HG03039 (cell line): ENCODE results near the gene SLC25A45.

Experiments used
- ATAC-seq: cut with Tn5 transposase; IDR thresholded peaks from one replicate; pipeline ENCODE4 v1.9.1; 2021; ENCODE audit warnings: mild to moderate bottlenecking, moderate library complexity; ENCODE audit not compliant: unreplicated experiment

Gene SLC25A45, protein sequence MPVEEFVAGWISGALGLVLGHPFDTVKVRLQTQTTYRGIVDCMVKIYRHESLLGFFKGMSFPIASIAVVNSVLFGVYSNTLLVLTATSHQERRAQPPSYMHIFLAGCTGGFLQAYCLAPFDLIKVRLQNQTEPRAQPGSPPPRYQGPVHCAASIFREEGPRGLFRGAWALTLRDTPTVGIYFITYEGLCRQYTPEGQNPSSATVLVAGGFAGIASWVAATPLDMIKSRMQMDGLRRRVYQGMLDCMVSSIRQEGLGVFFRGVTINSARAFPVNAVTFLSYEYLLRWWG

DNA sequence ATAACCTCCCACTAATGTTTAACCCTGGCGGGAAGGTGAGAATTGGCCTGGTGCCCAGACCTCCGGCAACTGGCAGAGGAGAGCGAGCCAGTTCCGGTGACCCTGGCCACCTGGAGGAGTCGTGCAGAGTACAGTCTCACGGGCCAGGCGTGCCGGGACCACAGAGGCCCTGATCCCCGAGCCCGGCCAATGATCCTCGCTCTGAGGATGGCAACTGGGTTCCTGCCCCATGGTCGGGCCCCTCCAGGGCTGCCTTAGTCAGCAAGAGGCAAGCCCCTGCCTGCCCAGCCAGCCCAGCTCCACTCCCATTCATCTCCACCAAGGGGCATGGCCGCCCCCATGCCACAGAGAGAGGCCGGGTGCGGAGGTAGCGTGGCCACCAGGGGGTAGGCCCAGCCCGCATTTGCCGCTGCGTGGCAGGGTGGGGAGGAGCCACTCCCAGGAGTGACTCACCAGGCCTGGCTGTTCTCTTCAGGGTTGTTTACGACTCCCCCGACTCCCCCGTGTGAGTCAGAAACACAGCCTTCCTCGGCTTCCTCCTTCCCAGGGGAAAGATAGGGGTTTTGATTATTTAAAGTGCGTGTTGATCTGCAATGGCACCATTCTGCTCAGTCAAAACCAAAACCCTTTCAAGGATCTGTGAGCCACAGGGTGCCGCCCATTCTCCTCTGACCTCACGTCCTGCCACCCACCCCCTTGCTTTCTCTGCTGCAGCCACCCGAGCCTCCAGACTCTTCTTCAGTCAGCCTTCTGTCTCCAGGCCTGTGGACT, at the start of gene SLC25A45:
Gene SLC25A45, minus strand, starts transcription at position 614 of the 771 bp plus-strand sequence. CDS start 695 bp downstream, outside the sequence.
- peak; percentile 52 for ATAC-seq

DNA sequence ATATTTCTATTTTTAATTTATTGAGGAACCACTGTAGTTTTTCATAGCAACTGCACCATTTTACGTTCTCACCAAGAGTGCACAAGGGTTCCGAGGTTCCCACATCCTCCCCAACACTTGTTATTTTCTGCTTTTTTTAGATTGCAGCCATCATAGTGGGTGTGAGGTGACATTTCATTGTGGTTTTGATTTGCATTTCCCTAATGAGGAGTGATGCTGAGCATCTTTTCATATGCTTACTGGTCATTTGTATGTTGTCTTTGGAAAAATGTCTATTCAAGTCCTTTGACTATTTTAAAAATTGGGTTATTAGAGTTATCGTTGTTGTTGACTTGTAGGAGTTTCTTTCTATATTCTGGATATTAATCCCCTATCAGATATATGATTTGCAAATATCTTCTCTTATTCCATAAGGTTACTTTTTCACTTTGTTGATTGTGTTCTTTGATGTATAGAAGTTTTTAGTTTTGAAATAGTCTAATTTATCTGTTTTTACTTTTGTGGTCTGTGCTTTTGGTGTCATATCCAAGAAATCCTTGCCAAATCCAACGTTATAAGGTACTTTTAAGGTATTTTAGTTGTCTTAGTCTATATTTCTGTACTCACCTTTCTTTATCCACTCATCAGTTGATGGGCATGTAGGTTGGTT, 49.1 kb upstream of the SLC25A45 start:
- ATAC-seq: no peak

DNA sequence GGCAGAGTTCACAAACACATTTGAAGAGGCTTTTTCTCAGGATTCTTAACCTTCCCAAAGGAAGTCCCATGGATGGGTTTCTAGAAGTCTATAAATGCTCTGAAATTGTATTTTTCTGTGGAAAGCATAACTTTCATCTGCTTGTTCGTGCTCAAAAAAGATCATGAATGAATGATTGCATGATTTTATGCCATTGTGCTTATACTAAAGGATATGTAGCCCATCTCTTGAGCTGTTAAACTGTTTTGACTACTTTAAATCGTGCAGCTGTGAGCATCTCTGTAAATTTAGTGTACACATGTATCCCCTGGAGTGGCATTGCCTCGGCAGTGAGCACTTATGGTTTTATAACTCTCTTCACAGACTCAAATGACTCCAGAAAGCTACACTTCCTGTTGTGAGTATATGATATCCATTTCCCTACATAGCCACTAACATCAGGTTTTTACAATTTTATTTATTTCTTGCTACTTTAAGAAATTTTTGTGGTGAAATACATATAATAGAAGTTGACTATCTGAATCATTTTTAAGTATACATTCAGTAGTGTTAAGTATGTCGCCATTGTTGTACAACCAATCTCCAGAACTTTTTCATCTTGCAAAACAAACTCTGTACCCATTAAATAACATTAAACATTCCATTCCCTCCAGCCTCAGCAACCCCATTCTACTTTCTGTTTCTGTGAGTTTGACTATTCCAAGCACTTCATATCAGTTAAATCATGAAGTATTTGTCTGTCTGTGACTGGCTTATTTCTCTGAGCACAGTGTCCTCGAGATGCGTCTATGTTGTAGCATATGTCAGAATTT, 48.2 kb upstream of the SLC25A45 start:
- no peak for ATAC-seq

DNA sequence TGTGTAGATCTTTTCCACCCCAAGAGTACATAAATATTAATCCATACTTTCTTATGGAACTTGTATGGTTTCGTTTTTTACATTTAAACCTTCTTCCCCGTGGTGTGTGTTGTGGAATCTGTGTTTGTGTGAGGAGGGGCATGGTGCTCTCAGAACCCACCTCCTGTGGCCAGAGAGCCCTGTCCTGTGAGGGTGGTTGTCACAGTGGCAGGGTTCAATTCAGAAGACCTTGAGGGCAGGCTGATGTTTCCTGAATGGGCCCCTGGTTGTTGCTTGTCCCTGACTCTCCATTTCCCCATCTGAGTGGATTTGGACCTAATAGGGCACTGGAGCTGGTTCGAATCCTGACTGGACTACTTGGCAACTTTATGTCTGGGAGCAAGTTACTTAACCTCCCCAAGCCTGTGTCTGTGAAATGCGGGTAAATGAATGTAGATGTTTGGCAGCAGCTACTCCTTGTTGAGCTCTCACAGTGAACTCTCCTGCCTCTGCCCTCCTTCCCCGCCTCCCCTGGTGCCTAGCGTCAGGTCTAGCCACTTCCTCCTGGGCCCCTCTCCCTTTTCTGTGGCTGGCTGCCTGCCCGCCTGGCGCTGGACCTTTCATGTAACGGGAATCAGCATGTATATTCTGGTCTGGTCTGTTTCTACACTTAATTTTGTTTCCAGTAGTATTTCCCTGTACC, 47.4 kb upstream of the SLC25A45 start:
- no peak for ATAC-seq

DNA sequence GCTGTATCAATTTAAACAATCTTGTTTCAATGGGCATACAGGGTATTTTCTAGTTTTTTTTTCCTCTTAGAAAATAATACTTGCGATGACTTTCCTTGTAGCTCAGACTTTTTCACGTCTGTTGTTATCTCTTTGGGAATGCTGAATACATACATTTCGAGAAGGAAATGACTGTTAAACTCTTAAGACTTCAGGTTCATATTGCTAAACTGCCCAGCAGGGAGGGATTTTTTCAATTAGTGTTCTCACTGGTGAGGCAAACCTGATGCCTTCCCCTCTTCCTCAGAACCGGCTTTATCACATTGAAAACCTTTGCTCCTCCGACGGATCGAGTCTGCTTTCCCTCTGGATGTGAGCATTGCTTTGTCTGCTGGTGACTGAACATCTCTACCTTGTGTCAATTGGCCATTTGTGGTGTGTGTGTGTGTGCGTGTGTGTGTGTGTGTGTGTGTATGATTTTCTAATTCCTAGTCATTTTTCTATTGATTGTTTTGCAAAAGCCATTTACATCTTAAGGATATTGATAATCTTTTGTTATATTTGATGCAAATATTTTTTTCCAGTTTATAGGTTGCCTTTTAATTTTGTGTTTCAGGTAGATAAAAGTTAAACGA, 46.7 kb upstream of the SLC25A45 start:
- ATAC-seq: no peak

DNA sequence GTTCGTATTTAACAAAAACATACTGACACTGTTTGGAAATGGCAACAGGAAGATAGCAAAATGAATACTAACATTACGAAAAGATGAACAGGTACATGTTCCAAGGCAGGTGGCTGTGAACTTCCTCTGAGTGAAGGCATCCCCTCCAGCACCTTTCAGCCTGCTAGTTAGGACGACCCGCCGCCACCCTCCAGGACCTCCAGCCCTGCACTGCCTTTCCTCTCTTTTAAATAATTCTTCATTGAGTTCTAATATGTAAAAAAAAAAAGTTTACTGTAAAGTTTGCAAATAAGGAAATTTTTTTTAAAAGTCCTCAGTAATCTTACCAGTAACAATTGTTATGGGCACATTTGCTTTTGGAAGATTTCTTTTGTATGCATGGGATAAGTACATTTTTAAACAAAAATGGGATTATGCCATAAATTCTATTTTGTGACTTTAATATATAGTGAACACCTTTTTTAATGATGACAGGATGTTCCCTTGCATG, 46.2 kb upstream of the SLC25A45 start:
- ATAC-seq: no peak

DNA sequence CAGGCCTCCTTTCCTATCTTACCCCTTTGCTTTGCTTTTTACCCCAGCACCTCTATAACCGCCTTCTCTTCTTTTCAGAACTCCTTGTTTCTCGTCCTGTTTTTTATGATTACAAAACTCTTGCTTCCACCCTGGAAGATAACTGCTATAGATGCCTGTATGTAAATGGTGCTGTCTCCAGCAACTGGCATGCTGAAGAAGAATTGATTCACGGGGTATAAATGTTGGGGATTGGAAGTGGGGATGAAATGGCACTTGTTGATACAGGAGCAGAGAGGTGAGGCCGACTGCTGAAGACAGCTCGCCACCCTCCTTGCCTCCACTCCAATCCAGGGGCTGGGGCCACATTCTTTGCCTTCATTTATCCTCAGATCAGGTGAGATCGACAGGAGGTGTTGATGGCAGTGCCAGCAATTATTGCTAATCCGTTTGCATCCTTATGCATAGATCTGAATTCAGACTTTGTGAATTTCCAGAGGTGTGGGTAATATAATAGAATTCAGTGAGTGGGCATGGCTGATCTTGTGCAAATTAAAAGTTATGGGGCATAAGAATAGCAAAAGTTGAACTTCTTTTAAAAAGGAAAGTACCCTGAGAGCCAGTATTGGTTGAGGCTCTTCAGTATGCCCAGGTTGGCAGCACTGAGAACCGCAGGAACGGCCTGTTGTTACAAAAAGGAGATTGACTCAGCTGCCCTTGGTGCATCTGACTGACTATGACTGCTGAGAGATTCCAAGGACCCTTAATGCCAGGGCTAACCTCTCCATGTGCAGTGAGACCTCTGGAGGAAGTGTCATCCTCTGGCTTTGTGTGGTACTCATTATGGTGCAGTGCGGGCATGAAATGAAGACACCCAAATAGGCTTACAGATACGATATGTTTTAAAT, 45.5 kb upstream of the SLC25A45 start:
- ATAC-seq: no peak

DNA sequence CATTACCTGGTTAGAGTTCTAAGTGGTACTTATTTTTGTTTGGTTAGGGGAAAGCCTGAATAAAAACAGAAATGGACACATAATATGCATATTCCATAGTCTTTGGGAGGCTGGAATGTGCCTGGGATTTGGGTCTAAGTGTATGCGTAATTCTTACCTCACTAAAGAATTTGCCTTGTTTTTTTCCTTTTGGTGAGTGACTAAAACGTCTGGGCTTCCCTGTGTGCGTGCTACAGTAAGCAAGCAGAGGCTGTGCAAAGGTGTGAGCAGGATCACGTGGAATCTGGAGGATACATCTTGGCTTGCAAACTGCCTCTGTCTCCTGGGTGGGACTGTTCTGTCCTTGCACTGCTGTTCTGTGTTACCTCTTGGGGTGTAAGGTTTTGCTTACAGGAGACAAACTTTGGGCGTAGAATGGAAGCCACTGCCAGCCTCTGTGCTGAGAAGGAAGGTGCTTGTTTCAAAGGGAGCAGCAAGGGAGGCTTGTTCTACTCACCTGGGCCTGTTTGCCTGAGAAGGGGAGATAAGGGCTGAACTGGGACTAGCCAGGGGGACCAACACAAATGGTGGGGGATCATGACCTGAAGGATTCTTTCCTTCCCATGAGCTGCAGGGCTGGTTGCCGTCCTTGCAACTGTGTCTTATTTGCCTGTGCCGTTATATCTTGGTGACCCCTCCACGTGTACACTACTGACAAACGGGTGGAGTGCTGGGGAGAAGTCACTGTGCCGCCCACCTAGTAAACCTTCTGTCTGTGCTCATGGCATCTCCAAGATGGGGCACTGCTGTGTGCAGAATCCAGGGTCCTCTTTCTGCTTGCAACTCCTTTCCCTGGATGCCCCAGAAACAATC, 44.6 kb upstream of the SLC25A45 start:
- ATAC-seq: no peak

DNA sequence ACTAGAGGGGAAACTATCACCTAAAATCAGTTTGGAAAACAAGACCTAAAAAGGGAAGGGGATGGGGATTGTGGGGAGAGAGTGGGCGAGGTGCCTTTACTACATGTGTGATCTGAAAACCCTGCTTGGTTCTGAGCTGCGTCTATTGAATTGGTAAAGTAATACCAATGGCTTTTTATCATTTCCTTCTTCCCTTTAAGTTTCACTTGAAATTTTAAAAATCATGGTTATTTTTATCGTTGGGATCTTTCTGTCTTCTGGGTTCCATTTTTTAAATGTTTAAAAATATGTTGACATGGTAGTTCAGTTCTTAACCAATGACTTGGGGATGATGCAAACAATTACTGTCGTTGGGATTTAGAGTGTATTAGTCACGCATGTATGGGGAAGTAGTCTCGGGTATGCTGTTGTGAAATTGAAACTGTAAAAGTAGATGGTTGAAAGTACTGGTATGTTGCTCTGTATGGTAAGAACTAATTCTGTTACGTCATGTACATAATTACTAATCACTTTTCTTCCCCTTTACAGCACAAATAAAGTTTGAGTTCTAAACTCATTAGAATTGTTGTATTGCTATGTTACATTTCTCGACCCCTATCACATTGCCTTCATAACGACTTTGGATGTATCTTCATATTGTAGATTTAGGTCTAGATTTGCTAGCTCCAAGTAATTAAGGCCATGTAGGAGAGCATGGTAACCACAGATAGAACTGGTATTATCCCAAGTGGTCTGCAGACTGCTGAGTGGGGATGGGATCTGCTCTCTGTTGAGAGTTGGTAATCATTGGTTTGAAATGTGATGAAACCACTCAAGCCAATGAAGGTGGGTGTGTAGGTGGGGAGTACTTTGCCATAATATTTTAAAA, 43.8 kb upstream of the SLC25A45 start:
- ATAC-seq: no peak

DNA sequence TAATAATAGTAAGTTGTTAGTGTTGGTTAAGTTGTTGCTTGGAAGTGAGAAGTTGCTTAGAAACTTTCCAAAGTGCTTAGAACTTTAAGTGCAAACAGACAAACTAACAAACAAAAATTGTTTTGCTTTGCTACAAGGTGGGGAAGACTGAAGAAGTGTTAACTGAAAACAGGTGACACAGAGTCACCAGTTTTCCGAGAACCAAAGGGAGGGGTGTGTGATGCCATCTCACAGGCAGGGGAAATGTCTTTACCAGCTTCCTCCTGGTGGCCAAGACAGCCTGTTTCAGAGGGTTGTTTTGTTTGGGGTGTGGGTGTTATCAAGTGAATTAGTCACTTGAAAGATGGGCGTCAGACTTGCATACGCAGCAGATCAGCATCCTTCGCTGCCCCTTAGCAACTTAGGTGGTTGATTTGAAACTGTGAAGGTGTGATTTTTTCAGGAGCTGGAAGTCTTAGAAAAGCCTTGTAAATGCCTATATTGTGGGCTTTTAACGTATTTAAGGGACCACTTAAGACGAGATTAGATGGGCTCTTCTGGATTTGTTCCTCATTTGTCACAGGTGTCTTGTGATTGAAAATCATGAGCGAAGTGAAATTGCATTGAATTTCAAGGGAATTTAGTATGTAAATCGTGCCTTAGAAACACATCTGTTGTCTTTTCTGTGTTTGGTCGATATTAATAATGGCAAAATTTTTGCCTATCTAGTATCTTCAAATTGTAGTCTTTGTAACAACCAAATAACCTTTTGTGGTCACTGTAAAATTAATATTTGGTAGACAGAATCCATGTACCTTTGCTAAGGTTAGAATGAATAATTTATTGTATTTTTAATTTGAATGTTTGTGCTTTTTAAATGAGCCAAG, 42.9 kb upstream of the SLC25A45 start:
- ATAC-seq: no peak

DNA sequence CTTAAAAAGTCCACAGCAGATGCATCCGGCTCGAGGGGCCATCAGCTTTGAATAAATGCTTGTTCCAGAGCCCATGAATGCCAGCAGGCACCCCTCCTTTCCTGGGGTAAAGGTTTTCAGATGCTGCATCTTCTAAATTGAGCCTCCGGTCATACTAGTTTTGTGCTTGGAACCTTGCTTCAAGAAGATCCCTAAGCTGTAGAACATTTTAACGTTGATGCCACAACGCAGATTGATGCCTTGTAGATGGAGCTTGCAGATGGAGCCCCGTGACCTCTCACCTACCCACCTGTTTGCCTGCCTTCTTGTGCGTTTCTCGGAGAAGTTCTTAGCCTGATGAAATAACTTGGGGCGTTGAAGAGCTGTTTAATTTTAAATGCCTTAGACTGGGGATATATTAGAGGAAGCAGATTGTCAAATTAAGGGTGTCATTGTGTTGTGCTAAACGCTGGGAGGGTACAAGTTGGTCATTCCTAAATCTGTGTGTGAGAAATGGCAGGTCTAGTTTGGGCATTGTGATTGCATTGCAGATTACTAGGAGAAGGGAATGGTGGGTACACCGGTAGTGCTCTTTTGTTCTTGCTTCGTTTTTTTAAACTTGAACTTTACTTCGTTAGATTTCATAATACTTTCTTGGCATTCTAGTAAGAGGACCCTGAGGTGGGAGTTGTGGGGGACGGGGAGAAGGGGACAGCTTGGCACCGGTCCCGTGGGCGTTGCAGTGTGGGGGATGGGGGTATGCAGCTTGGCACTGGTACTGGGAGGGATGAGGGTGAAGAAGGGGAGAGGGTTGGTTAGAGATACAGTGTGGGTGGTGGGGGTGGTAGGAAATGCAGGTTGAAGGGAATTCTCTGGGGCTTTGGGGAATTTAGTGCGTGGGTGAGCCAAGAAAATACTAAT, 42.0 kb upstream of the SLC25A45 start:
- no peak for ATAC-seq

DNA sequence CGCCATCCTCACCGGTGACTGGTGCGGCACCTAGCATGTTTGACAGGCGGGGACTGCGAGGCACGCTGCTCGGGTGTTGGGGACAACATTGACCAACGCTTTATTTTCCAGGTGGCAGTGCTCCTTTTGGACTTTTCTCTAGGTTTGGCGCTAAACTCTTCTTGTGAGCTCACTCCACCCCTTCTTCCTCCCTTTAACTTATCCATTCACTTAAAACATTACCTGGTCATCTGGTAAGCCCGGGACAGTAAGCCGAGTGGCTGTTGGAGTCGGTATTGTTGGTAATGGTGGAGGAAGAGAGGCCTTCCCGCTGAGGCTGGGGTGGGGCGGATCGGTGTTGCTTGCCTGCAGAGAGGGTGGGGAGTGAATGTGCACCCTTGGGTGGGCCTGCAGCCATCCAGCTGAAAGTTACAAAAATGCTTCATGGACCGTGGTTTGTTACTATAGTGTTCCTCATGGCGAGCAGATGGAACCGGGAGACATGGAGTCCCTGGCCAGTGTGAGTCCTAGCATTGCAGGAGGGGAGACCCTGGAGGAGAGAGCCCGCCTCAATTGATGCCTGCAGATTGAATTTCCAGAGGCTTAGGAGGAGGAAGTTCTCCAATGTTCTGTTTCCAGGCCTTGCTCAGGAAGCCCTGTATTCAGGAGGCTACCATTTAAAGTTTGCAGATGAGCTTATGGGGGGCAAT, 41.2 kb upstream of the SLC25A45 start:
- ATAC-seq: no peak

DNA sequence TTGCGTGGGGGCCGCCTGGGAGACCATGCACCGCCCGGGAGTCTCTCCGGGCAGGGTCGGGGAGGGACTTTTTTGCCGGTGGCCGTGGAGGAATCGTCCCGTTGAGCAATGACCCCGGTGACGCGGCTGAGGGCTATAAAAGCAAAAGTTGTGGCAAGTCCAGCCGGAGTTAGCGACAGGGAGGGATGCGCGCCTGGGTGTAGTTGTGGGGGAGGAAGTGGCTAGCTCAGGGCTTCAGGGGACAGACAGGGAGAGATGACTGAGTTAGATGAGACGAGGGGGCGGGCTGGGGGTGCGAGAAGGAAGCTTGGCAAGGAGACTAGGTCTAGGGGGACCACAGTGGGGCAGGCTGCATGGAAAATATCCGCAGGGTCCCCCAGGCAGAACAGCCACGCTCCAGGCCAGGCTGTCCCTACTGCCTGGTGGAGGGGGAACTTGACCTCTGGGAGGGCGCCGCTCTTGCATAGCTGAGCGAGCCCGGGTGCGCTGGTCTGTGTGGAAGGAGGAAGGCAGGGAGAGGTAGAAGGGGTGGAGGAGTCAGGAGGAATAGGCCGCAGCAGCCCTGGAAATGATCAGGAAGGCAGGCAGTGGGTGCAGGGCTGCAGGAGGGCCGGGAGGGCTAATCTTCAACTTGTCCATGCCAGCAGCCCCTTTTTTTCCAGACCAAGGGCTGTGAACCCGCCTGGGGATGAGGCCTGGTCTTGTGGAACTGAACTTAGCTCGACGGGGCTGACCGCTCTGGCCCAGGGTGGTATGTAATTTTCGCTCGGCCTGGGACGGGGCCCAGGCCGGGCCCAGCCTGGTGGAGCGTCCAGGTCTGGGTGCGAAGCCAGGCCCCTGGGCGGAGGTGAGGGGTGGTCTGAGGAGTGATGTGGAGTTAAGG, 40.4 kb upstream of the SLC25A45 start, which contains the start of gene NEAT1:
Gene NEAT1, plus strand, starts transcription at position 166 of the 883 bp plus-strand sequence.
- no peak for ATAC-seq
